ENCODE results near the gene CDKN1C. TPM values are rescaled to one million over a fixed set of nuclear protein-coding genes. Genes with fewer than 3 reads are reported as not detected.

Gene CDKN1C
- total RNA-seq, 2 donors from 2014 or later, result 10.9 to 18.2 TPM

GRCh38 chr11:2870460-2870859 is 15.1 kb downstream of the CDKN1C start:
- Histone ChIP-seq H3K9me3 (no peaks in the 10 kb centered on the region), H3K4me1 (no peaks in the 10 kb centered on the region), H3K27me3 (peaks cover 25% of the 10 kb centered on the region), H3K27ac (no peak overlapping the region), H3K36me3 (no peaks in the 10 kb centered on the region), H3K4me3 (no peak overlapping the region), H3K9ac (ENCODE audit: low read depth in 2 of 2, low read length in 2 of 2) (no peak overlapping the region)
- TF ChIP-seq CTCF (IDR thresholded peaks at IDR 0.05), result no peak
- intact Hi-C loops (cut with DNase I), result no loop called here
- no peak for DNase-seq

DNA sequence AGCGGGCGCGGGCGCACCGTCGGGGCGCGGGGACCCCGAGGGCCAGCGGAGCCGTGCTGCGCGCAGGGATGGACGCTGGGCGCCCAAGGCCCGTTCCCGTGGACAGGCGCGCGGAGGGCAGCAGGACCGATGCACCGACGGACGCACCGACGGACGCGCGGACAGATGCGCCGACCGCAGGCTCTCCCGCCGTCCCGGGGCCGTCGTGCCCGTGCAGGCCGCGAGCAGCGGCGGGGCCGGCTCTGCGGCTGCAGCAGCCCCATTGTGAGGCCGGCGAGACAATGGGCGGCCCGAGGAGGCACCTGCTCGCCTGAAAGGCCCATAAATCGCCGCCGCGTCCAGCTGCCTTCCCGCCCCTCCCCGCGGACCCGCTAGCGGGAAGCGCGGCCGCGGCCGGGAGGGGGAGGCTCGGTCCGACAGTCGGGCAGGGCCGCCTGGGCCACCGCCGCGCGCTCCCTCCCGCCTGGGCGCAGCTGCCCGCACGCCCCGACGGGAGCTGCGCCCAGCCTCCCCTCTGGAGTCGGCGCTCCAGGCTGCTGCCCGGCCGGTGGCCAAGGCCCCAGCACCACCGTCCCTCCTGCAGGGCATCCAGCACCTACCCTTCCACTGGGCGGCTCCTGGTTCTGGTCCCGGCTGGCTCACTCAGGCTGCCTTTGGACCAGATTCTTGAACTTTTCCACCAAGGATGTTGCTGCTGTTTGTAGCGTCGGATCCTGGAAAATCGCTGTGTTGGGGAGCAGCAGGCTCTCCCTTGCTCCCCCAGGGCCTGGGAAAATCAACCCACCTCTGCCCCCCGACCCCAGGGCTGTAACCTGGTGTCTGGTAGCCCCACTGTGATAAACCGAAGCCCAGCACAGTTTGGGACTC is 15.8 kb downstream of the CDKN1C start:
- no peak for DNase-seq
- Histone ChIP-seq H3K9ac (ENCODE audit: low read depth in 2 of 2, low read length in 2 of 2) (no peak overlapping the region), H3K4me1 (no peaks in the 10 kb centered on the region), H3K27me3 (peaks cover 25% of the 10 kb centered on the region), H3K4me3 (no peak overlapping the region), H3K27ac (no peak overlapping the region), H3K9me3 (no peaks in the 10 kb centered on the region), H3K36me3 (no peaks in the 10 kb centered on the region)
- no peak for TF ChIP-seq CTCF (IDR thresholded peaks at IDR 0.05)
- intact Hi-C loops (cut with DNase I), result no loop called here

GRCh38 chr11:2869134-2869526 is 16.4 kb downstream of the CDKN1C start:
- no peak for TF ChIP-seq CTCF (IDR thresholded peaks at IDR 0.05)
- H3K27me3 ChIP-seq, result peaks cover 25% of the 10 kb centered on the region
- intact Hi-C loops (cut with DNase I), result no loop called here
- H3K36me3 ChIP-seq, result no peaks in the 10 kb centered on the region
- no peaks in the 10 kb centered on the region for H3K4me1 ChIP-seq
- H3K27ac ChIP-seq, result no peak overlapping the region
- no peak for DNase-seq
- no peak overlapping the region for H3K9ac ChIP-seq (ENCODE audit: low read depth in 2 of 2, low read length in 2 of 2)
- no peak overlapping the region for H3K4me3 ChIP-seq
- no peaks in the 10 kb centered on the region for H3K9me3 ChIP-seq

DNA sequence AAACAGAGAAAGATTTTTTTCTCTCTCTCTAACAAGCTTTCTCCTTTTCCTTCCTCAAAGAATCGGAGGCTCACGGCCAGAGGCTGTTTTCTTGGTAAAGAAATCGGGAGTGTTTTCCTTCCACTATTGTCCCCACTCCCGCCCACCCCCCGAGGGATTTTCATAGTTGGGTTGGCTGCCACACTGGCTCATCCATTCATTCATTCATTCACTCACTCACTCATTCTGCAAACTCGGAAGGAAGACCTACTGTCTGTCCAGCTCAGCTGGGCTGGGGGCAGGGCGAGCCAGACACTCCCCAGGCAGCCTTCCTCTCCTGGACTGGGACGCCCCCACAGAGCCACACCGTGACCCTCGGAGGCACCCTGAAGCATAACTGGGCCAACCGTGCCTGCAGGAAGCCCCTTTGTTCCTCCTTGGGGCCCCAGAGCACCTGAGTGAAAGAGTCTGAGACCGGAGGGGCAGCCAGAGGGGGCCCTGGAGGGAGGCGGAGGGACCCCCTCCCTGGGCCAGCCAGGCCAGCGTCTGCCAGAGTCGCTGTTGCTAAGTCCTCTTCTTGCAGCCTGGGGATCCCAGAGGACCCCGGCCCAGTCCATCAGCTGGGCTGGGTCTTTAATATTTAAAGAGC is 17.0 kb downstream of the CDKN1C start:
- peak overlapping the region; percentile 1 for H3K4me3 ChIP-seq
- peaks cover 25% of the 10 kb centered on the region for H3K27me3 ChIP-seq
- no peak overlapping the region for H3K27ac ChIP-seq
- no peaks in the 10 kb centered on the region for H3K4me1 ChIP-seq
- H3K36me3 ChIP-seq, result no peaks in the 10 kb centered on the region
- intact Hi-C loops (cut with DNase I), result no loop called here
- TF ChIP-seq CTCF (IDR thresholded peaks at IDR 0.05), result no peak
- no peak for DNase-seq
- H3K9me3 ChIP-seq, result no peaks in the 10 kb centered on the region
- H3K9ac ChIP-seq (ENCODE audit: low read depth in 2 of 2, low read length in 2 of 2), result no peak overlapping the region

DNA sequence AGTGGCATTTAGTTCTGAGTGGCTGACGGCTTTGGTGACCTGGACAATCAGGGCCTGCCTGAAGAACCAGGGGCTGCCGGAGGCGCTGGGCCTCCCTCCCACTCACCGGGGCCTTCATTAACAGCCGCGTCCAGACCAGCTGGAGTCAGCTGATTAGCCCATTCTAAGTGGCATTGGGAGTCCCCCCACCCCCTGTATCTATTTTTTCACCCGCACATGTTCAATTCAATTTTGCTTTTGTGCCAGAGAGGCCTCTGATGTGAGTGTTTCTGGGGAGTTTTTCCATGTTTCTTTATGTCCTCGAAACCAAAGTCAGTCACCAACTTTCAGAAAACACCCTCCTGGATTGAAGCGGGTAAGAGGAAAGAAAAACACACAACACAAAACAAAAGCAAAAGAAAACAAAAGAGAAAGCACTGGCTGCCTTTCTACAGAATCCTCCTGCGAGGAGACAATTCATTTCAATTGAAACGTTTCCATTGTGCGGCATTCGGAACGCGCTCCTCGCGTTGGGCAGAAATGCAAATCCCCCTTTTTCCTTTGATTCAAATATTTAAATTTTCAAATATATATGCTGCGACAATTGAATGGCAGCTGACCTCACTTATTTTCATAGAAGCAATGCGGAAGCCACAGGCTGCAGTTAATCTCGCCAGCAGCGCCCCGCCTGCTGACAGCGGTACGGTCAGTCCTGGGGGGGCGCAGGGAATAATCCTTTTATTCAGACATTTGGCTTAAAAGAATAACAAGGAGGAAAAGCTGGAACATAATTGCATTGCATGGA is 17.7 kb downstream of the CDKN1C start:
- Histone ChIP-seq H3K4me3 (peak overlapping the region; percentile 1), H3K36me3 (no peaks in the 10 kb centered on the region), H3K27ac (no peak overlapping the region), H3K4me1 (no peaks in the 10 kb centered on the region), H3K9ac (ENCODE audit: low read depth in 2 of 2, low read length in 2 of 2) (no peak overlapping the region), H3K9me3 (no peaks in the 10 kb centered on the region), H3K27me3 (peaks cover 32% of the 10 kb centered on the region)
- no peak for TF ChIP-seq CTCF (IDR thresholded peaks at IDR 0.05)
- DNase-seq, result no peak
- intact Hi-C loops (cut with DNase I), result no loop called here
